ENCODE results near the gene CASR.
"Not testable (repeated sequence)": the region's sequence is repeated elsewhere in the genome, so short reads cannot be mapped to it uniquely, and the experiment has no call there.

The CASR gene

GRCh38 chr3:122151480-122151879, 32.0 kb upstream of the CASR start:
- no peak overlapping the region for H3K27ac ChIP-seq (replicated peaks)
- TF ChIP-seq POLR2AphosphoS5 (IDR thresholded peaks at IDR 0.05; ENCODE audit: low read depth) = no peak
- TF ChIP-seq SPI1 (IDR thresholded peaks at IDR 0.05; ENCODE audit: borderline replicate concordance, low read depth) = no peak
- no peak for TF ChIP-seq GABPA (IDR thresholded peaks at IDR 0.05; ENCODE audit: low read depth)
- no peak for TF ChIP-seq CTCF (IDR thresholded peaks at IDR 0.05; ENCODE audit: insufficient read depth, low read length)
- TF ChIP-seq REST (IDR thresholded peaks at IDR 0.05; ENCODE audit: insufficient replicate concordance, low read depth) = no peak
- DNase-seq (ENCODE audit: low read depth in 1 of 2, low spot score in 1 of 2) = no peak
- H3K27me3 ChIP-seq (ENCODE audit: insufficient read depth, poor library complexity, severe bottlenecking) = no peaks in the 10 kb centered on the region
- no peak overlapping the region for H3K4me3 ChIP-seq (replicated peaks; ENCODE audit: insufficient read depth, low read length)

GRCh38 chr3:122164983-122165382, 18.5 kb upstream of the CASR start:
- DNase-seq (ENCODE audit: low read depth in 1 of 2, low spot score in 1 of 2); H3K4me3 ChIP-seq (replicated peaks; ENCODE audit: insufficient read depth, low read length); H3K27ac ChIP-seq (replicated peaks); H3K27me3 ChIP-seq (ENCODE audit: insufficient read depth, poor library complexity, severe bottlenecking): not testable (repeated sequence)

- no peak for TF ChIP-seq SPI1 (IDR thresholded peaks at IDR 0.05; ENCODE audit: borderline replicate concordance, low read depth)
- no peak for TF ChIP-seq CTCF (IDR thresholded peaks at IDR 0.05; ENCODE audit: insufficient read depth, low read length)
- peak; percentile 45; the same call in 1 of the 2 replicates for TF ChIP-seq POLR2AphosphoS5 (IDR thresholded peaks at IDR 0.05; ENCODE audit: low read depth)
- DNase-seq (ENCODE audit: low read depth in 1 of 2, low spot score in 1 of 2) = peak; percentile 25 to 93
Observed at GRCh38 chr3:122167630-122168029, 15.8 kb upstream of the CASR start.

GRCh38 chr3:122168044-122168443, 15.4 kb upstream of the CASR start:
- H3K27me3 ChIP-seq (ENCODE audit: insufficient read depth, poor library complexity, severe bottlenecking) = no peaks in the 10 kb centered on the region
- TF ChIP-seq REST (IDR thresholded peaks at IDR 0.05; ENCODE audit: insufficient replicate concordance, low read depth) (no peak), SPI1 (IDR thresholded peaks at IDR 0.05; ENCODE audit: borderline replicate concordance, low read depth) (no peak), CTCF (IDR thresholded peaks at IDR 0.05; ENCODE audit: insufficient read depth, low read length) (no peak), GABPA (IDR thresholded peaks at IDR 0.05; ENCODE audit: low read depth) (no peak), POLR2AphosphoS5 (IDR thresholded peaks at IDR 0.05; ENCODE audit: low read depth) (no peak)
- DNase-seq (ENCODE audit: low read depth in 1 of 2, low spot score in 1 of 2) = no peak

More at GRCh38 chr3:122167630-122168029, 15.8 kb upstream of the CASR start:
- no peaks in the 10 kb centered on the region for H3K27me3 ChIP-seq (ENCODE audit: insufficient read depth, poor library complexity, severe bottlenecking)
- H3K27ac ChIP-seq (replicated peaks) = peak overlapping the region; percentile 51
- H3K4me3 ChIP-seq (replicated peaks; ENCODE audit: insufficient read depth, low read length) = no peak overlapping the region

More at GRCh38 chr3:122168044-122168443, 15.4 kb upstream of the CASR start:
- H3K27ac ChIP-seq (replicated peaks) = peak overlapping the region; percentile 51
- H3K4me3 ChIP-seq (replicated peaks; ENCODE audit: insufficient read depth, low read length) = no peak overlapping the region

All from HL-60 (cell line).